H1 (cell line): ENCODE results near the gene CDV3. TPM values are rescaled to one million over a fixed set of nuclear protein-coding genes. Genes with fewer than 3 reads are reported as not detected.
A peak's percentile ranks its signal among the peaks of the same experiment; 100 is the strongest.

Experiments used
- CTCF ChIA-PET: fragments of 300-600 bp; sonication (Branson Sonifier 250); formaldehyde crosslinking; loops from one replicate; lab custom pipeline; 2021; ENCODE audit not compliant: partially characterized antibody; lab: Charles Lee
- POLR2A ChIA-PET: fragments of 300-600 bp; sonication (Branson Sonifier 250); formaldehyde crosslinking; loops from one replicate; lab custom pipeline; 2021; ENCODE audit warnings: inconsistent platforms; ENCODE audit not compliant: partially characterized antibody; lab: Charles Lee
- DNase-seq, 2 experiments: peaks; one replicate each; pipeline versions ENCODE4 v3.0.0 to v3.0.0-alpha.2; 2010 to 2022; ENCODE audit warnings: low spot score in 2 of 2, low read depth in 1 of 2, mixed read lengths in 1 of 2
- FAIRE-seq: peaks from 2 replicates; lab custom pipeline; 2011; peaks lifted over from hg19 to GRCh38; lab: Jason Lieb, UNC
- H2AFZ ChIP-seq: 2 replicates; pipeline ENCODE4 v1.8.1; 2012; ENCODE audit warnings: low read length, inconsistent platforms
- H2AK5ac ChIP-seq: 2 replicates; pipeline ENCODE4 v1.6.1; 2013; ENCODE audit warnings: low read depth, low read length
- H2BK120ac ChIP-seq: replicated peaks from 2 replicates; pipeline ENCODE3; 2013; ENCODE audit warnings: low read depth, low read length, inconsistent platforms
- H2BK12ac ChIP-seq: 2 replicates; pipeline ENCODE4 v1.6.1; 2013; ENCODE audit warnings: low read depth, low read length
- H2BK15ac ChIP-seq: 2 replicates; pipeline ENCODE4 v1.6.1; 2013; ENCODE audit warnings: low read length
- H2BK20ac ChIP-seq: 2 replicates; pipeline ENCODE4 v1.6.1; 2013; ENCODE audit warnings: low read length
- H2BK5ac ChIP-seq: 2 replicates; pipeline ENCODE4 v1.6.1; 2013; ENCODE audit warnings: low read depth, low read length
- H3K14ac ChIP-seq: 2 replicates; pipeline ENCODE4 v1.6.1; 2013; ENCODE audit warnings: inconsistent platforms; ENCODE audit not compliant: insufficient read length
- H3K18ac ChIP-seq: 2 replicates; pipeline ENCODE4 v1.6.1; 2013; ENCODE audit warnings: low read length; ENCODE audit errors: extremely low read depth
- H3K23ac ChIP-seq: 2 replicates; pipeline ENCODE4 v1.6.1; 2013; ENCODE audit warnings: inconsistent platforms; ENCODE audit not compliant: insufficient read length
- H3K23me2 ChIP-seq: 2 replicates; pipeline ENCODE4 v1.6.1; 2013; ENCODE audit warnings: low read depth, low read length
- H3K27ac ChIP-seq: 2 replicates; pipeline ENCODE4 v1.6.1; 2011; ENCODE audit warnings: low read depth, low read length, inconsistent platforms
- H3K27me3 ChIP-seq, 4 experiments: replicated peaks in 1 of 4; 1 replicate in 1 of 4; 2 replicates in 3 of 4; pipeline versions ENCODE4 v1.6.1 to v1.8.1; 2011 to 2013; ENCODE audit warnings: low read length in 3 of 4, mild to moderate bottlenecking in 3 of 4, inconsistent platforms in 2 of 4, mixed read lengths in 2 of 4, moderate library complexity in 1 of 4; ENCODE audit not compliant: control insufficient read depth in 3 of 4, insufficient read depth in 3 of 4; ENCODE audit errors: extremely low read depth in 1 of 4
- H3K36me3 ChIP-seq, 4 experiments: 2 replicates each; pipeline versions ENCODE4 v1.6.1 to v1.8.1; 2011 to 2013; ENCODE audit warnings: mild to moderate bottlenecking in 4 of 4, low read length in 3 of 4, moderate library complexity in 2 of 4, control low read depth in 1 of 4, inconsistent platforms in 1 of 4; ENCODE audit not compliant: insufficient read depth in 4 of 4, control insufficient read depth in 2 of 4
- H3K4ac ChIP-seq: replicated peaks from 2 replicates; pipeline ENCODE3; 2013; ENCODE audit warnings: low read length, low read depth, mixed read lengths, inconsistent platforms; ENCODE audit not compliant: insufficient read length
- H3K4me1 ChIP-seq, 4 experiments: replicated peaks in 1 of 4; 1 replicate in 1 of 4; 2 replicates in 3 of 4; pipeline versions ENCODE4 v1.6.1 to v1.8.1; 2011 to 2013; ENCODE audit warnings: low read length in 3 of 4, inconsistent platforms in 2 of 4, mixed read lengths in 1 of 4; ENCODE audit not compliant: insufficient read depth in 4 of 4, control insufficient read depth in 3 of 4
- H3K4me2 ChIP-seq, 2 experiments: 2 replicates each; pipeline versions ENCODE4 v1.6.1 to v1.8.1; 2011 to 2013; ENCODE audit warnings: low read depth in 2 of 2, low read length in 2 of 2, control low read depth in 1 of 2, inconsistent platforms in 1 of 2, mild to moderate bottlenecking in 1 of 2; ENCODE audit not compliant: insufficient read depth in 1 of 2
- H3K4me3 ChIP-seq, 4 experiments: fragments of 200-600, 300-600 bp in 1 of 4; sonication (generic), shearing (Covaris generic), sonication (Bioruptor Twin) in 1 of 4; 2 replicates each; pipeline versions ENCODE4 v1.5.1 to v1.8.1; 2011 to 2016; ENCODE audit warnings: low read length in 4 of 4, low read depth in 3 of 4, control low read depth in 2 of 4, inconsistent platforms in 2 of 4, mild to moderate bottlenecking in 2 of 4, mixed read lengths in 1 of 4, moderate library complexity in 1 of 4; ENCODE audit not compliant: insufficient read depth in 2 of 4; ENCODE audit errors: extremely low read depth in 1 of 4
- H3K56ac ChIP-seq: replicated peaks from 2 replicates; pipeline ENCODE3; 2013; ENCODE audit warnings: low read depth, mild to moderate bottlenecking, mixed read lengths, low read length, inconsistent platforms; ENCODE audit not compliant: insufficient read length
- H3K79me1 ChIP-seq: 2 replicates; pipeline ENCODE4 v1.6.1; 2013; ENCODE audit warnings: low read depth, low read length, control low read depth
- H3K79me2 ChIP-seq, 2 experiments: 2 replicates each; pipeline versions ENCODE4 v1.6.1 to v1.8.1; 2012 to 2013; ENCODE audit warnings: low read length in 2 of 2, mild to moderate bottlenecking in 2 of 2, inconsistent platforms in 1 of 2; ENCODE audit not compliant: insufficient read depth in 2 of 2, control insufficient read depth in 1 of 2
- H3K9ac ChIP-seq, 4 experiments: replicated peaks in 1 of 4; 1 replicate in 1 of 4; 2 replicates in 3 of 4; pipeline versions ENCODE4 v1.6.1 to v1.8.1; 2011 to 2013; ENCODE audit warnings: low read depth in 3 of 4, low read length in 3 of 4, control low read depth in 2 of 4, mild to moderate bottlenecking in 2 of 4, moderate library complexity in 2 of 4, inconsistent platforms in 1 of 4; ENCODE audit errors: extremely low read depth in 1 of 4
- H3K9me3 ChIP-seq, 2 experiments: 2 replicates each; pipeline versions ENCODE4 v1.6.1 to v1.8.1; 2012 to 2013; ENCODE audit warnings: mild to moderate bottlenecking in 2 of 2, moderate library complexity in 2 of 2, control low read depth in 1 of 2, inconsistent platforms in 1 of 2, low read depth in 1 of 2, low read length in 1 of 2, mixed read lengths in 1 of 2; ENCODE audit not compliant: insufficient read depth in 2 of 2
- H4K20me1 ChIP-seq, 2 experiments: replicated peaks in 1 of 2; 2 replicates each; pipeline versions ENCODE3 to v1.8.1; 2011 to 2013; ENCODE audit warnings: inconsistent platforms in 2 of 2, low read length in 2 of 2, mild to moderate bottlenecking in 1 of 2; ENCODE audit not compliant: insufficient read depth in 2 of 2, control insufficient read depth in 1 of 2
- H4K5ac ChIP-seq: 2 replicates; pipeline ENCODE4 v1.6.1; 2013; ENCODE audit warnings: low read length, low read depth, mixed read lengths, inconsistent platforms; ENCODE audit not compliant: insufficient read length
- H4K8ac ChIP-seq: 2 replicates; pipeline ENCODE4 v1.8.0; 2013; ENCODE audit warnings: mild to moderate bottlenecking, moderate library complexity, low read length, inconsistent platforms; ENCODE audit not compliant: insufficient read depth; ENCODE audit errors: extremely low read depth
- H4K91ac ChIP-seq: replicated peaks from 2 replicates; pipeline ENCODE3; 2013; ENCODE audit warnings: low read length, mixed read lengths, inconsistent platforms; ENCODE audit not compliant: insufficient read length
- ASH2L ChIP-seq: fragments of 200-600, 300-600 bp; sonication (generic); IDR thresholded peaks from one replicate; pipeline ENCODE4 v1.7.1; 2017; ENCODE audit warnings: low read length
- BCL11A ChIP-seq, 2 experiments: IDR thresholded peaks; one replicate each; pipeline ENCODE4 v1.6.1; 2011; ENCODE audit warnings: low read depth in 2 of 2, low read length in 2 of 2, mild to moderate bottlenecking in 2 of 2
- BRCA1 ChIP-seq: IDR thresholded peaks from 2 replicates; pipeline ENCODE4 v1.6.1; 2012; ENCODE audit warnings: low read depth, low read length, improper control_type of control experiment
- CHD2 ChIP-seq: IDR thresholded peaks from 2 replicates; pipeline ENCODE4 v1.6.1; 2012; ENCODE audit warnings: low read length, improper control_type of control experiment
- E2F6 ChIP-seq: IDR thresholded peaks from 2 replicates; pipeline ENCODE4 v1.6.1; 2012; ENCODE audit warnings: inconsistent platforms
- JUND ChIP-seq: IDR thresholded peaks from 2 replicates; pipeline ENCODE4 v1.6.1; 2011; ENCODE audit warnings: mild to moderate bottlenecking, improper control_type of control experiment, low read length
- KDM5A ChIP-seq: fragments of 200-600 bp; IDR thresholded peaks from 2 replicates; pipeline ENCODE4 v1.7.1; 2012; ENCODE audit warnings: mild to moderate bottlenecking, low read length, inconsistent platforms, mixed read lengths
- NRF1 ChIP-seq: IDR thresholded peaks from 2 replicates; pipeline ENCODE4 v1.6.1; 2011; ENCODE audit warnings: mild to moderate bottlenecking, low read depth, low read length, improper control_type of control experiment
- POLR2A ChIP-seq, 2 experiments: IDR thresholded peaks; 1 replicate in 1 of 2; 2 replicates in 1 of 2; pipeline ENCODE4 v1.6.1; 2011; ENCODE audit warnings: low read depth in 2 of 2, low read length in 2 of 2, mild to moderate bottlenecking in 2 of 2; ENCODE audit errors: control extremely low read depth in 1 of 2
- POLR2AphosphoS5 ChIP-seq: IDR thresholded peaks from 2 replicates; pipeline ENCODE4 v1.6.1; 2011; ENCODE audit warnings: low read depth, low read length
- POU5F1 ChIP-seq: IDR thresholded peaks from 2 replicates; pipeline ENCODE4 v1.6.1; 2011; ENCODE audit warnings: low read depth, mild to moderate bottlenecking, low read length, moderate library complexity
- SIN3A ChIP-seq, 2 experiments: IDR thresholded peaks in 1 of 2; conservative IDR thresholded peaks in 1 of 2; 2 replicates each; pipeline ENCODE4 v1.6.1; 2011 to 2012; ENCODE audit warnings: low read length in 2 of 2, improper control_type of control experiment in 1 of 2, low read depth in 1 of 2, mild to moderate bottlenecking in 1 of 2
- SIRT6 ChIP-seq: IDR thresholded peaks from one replicate; pipeline ENCODE4 v1.7.1; 2012; ENCODE audit warnings: low read length, inconsistent platforms
- WGBS, 2 experiments: shearing (Covaris generic) in 1 of 2; methylation state at CpG; one replicate each; pipeline versions ENCODE4 v1.1.6 to v1.1.7; 2013 to 2015; ENCODE audit warnings: low lambda C conversion rate in 2 of 2, mixed read lengths in 2 of 2, inconsistent platforms in 1 of 2, low coverage in 1 of 2, missing lambda C conversion rate in 1 of 2; ENCODE audit not compliant: insufficient replicate concordance in 2 of 2, insufficient coverage in 1 of 2, insufficient read length in 1 of 2; ENCODE audit errors: extremely low coverage in 1 of 2, missing lambda C conversion rate in 1 of 2; 5-methylcytosine and 5-hydroxymethylcytosine counted together
- polyA plus RNA-seq, 7 experiments: library from polyadenylated mRNA; depleted of rRNA in 3 of 7; stranded (reverse) in 5 of 7; unstranded in 2 of 7; fragments of >200 nt in 5 of 7; fragments of 200-250 nt in 2 of 7; gene quantifications; 1 replicate in 5 of 7; 2 replicates in 1 of 7; 4 replicates in 1 of 7; pipeline versions ENCODE4 v1.2.1 to v1.2.3, GENCODE V29; 2011 to 2013; ENCODE audit warnings: missing spikeins in 2 of 7, mixed read lengths in 2 of 7
- total RNA-seq: library from RNA; stranded (reverse); fragmentation: NEBNext Ultra II Directional; extraction: Animal tissue kit (Norgen Biotek cat#: 25700); gene quantifications from 2 replicates; pipeline ENCODE4 v1.2.1, GENCODE V29; 2021

The CDV3 gene
- total and polyA plus RNA-seq, 2 of the 8 experiments (the other 6 are each of a cell fraction or from before 2014, with no cell fraction given), result 29.4 to 163 TPM

GRCh38 chr3:133575086-133575485, 1.6 kb downstream of the CDV3 start:
- Histone ChIP-seq H3K9me3 (no peaks in the 10 kb centered on the region), H4K8ac (no peak overlapping the region), H2BK15ac (no peak overlapping the region), H3K18ac (no peak overlapping the region), H3K4ac (no peak overlapping the region), H2BK20ac (no peak overlapping the region), H2AK5ac (no peak overlapping the region), H3K23me2 (0 out of 2 replicates have a peak, but pooled peaks cover 5% of the 10 kb centered on the region), H2BK120ac (no peak overlapping the region), H3K27me3 (no peaks in the 10 kb centered on the region), H3K79me2 (peaks cover 24 to 55% of the 10 kb centered on the region in 2 experiments), H3K23ac (no peak overlapping the region), H4K20me1 (peaks cover 2 to 12% of the 10 kb centered on the region in 2 experiments), H3K4me2 (peak overlapping the region; percentile 72 to 79), H2BK5ac (no peak overlapping the region), H3K27ac (no peak overlapping the region), H2BK12ac (no peak overlapping the region), H3K4me3 (peak overlapping the region; percentile 77 to 89 (median 86)), H2AFZ (no peak overlapping the region), H3K36me3 (peaks cover 9 to 47% (median 30%) of the 10 kb centered on the region in 4 experiments; a peak in 6 of 8 replicates), H3K56ac (no peak overlapping the region), H3K4me1 (peaks cover 0 to 5% (median 2%) of the 10 kb centered on the region in 4 experiments; a peak in 4 of 7 replicates), H3K14ac (no peak overlapping the region), H4K5ac (no peak overlapping the region), H3K9ac (peak overlapping the region; percentile 42 to 97 (median 88); a peak in 6 of 7 replicates), H4K91ac (no peak overlapping the region), H3K79me1 (no peaks in the 10 kb centered on the region; the same call in 1 of the 2 replicates)
- no peak for FAIRE-seq
- DNase-seq, result no peak
- ChIA-PET POLR2A (interaction anchor here (0.7 to 3.5 kb wide), 11 partner anchors 10 to 118 kb away, joined by 3 to 13 read pairs (median 4); no protein-coding TSS in a partner anchor), CTCF (interaction anchor here (0.9 to 1.3 kb wide), 5 partner anchors 67 to 854 kb away, joined by 3 to 5 read pairs (median 5); no protein-coding TSS in a partner anchor)
- 59% methylated on average over 4 of the region's 4 CpGs; no CpG with 5 or more reads in 1 of the 2 experiments for WGBS, 2 experiments
- TF ChIP-seq ASH2L (no peak), SIN3A (conservative IDR thresholded peaks at IDR 0.05 in 1 of 2, IDR thresholded peaks at IDR 0.05 in 1 of 2; ENCODE audit: low read depth in 1 of 2, low read length in 2 of 2) (no peak), NRF1 (no peak), KDM5A (no peak), POLR2AphosphoS5 (no peak), BRCA1 (no peak), E2F6 (no peak), POU5F1 (no peak), SIRT6 (no peak), BCL11A (IDR thresholded peaks at IDR 0.05; ENCODE audit: low read depth in 2 of 2, low read length in 2 of 2) (no peak), JUND (no peak), CHD2 (no peak), POLR2A (IDR thresholded peaks at IDR 0.05; ENCODE audit: control extremely low read depth in 1 of 2, low read depth in 2 of 2, low read length in 2 of 2) (no peak)
